HG02798 (cell line): ENCODE measurements around the gene SFXN5.

Experiments
- ATAC-seq: cut with Tn5 transposase; IDR thresholded peaks from one replicate; pipeline ENCODE4 v1.9.1; 2021; ENCODE audit warnings: mild to moderate bottlenecking; ENCODE audit not compliant: unreplicated experiment, poor library complexity

Gene SFXN5

GRCh38 chr2:72985136-72985535, 86.4 kb downstream of the SFXN5 start:
- no peak for ATAC-seq

GRCh38 chr2:72984172-72984671, 87.3 kb downstream of the SFXN5 start:
- ATAC-seq: no peak

GRCh38 chr2:72983500-72984161, 87.9 kb downstream of the SFXN5 start:
- no peak for ATAC-seq

- no peak for ATAC-seq
These were observed 88.6 kb downstream of the SFXN5 start for GRCh38 chr2:72982781-72983499.

GRCh38 chr2:72982219-72982618, 89.3 kb downstream of the SFXN5 start:
- ATAC-seq: no peak

GRCh38 chr2:72981536-72981935, 90.0 kb downstream of the SFXN5 start:
- ATAC-seq: no peak

GRCh38 chr2:72980535-72981217, 90.8 kb downstream of the SFXN5 start:
- no peak for ATAC-seq

- peak; percentile 43 for ATAC-seq
These were observed 91.6 kb downstream of the SFXN5 start for GRCh38 chr2:72979896-72980295.

GRCh38 chr2:72975017-72975416, 96.5 kb downstream of the SFXN5 start:
- ATAC-seq: no peak

GRCh38 chr2:72974436-72974754, 97.1 kb downstream of the SFXN5 start:
- ATAC-seq: no peak

GRCh38 chr2:72973566-72974435, 97.7 kb downstream of the SFXN5 start:
- ATAC-seq: peak; percentile 88

- no peak for ATAC-seq
These were observed 98.4 kb downstream of the SFXN5 start for GRCh38 chr2:72973137-72973535.

GRCh38 chr2:72972352-72973136, 99.0 kb downstream of the SFXN5 start:
- no peak for ATAC-seq

GRCh38 chr2:72971036-72971435, 100.5 kb downstream of the SFXN5 start:
- no peak for ATAC-seq

- no peak for ATAC-seq
These were observed 101.8 kb downstream of the SFXN5 start for GRCh38 chr2:72969706-72970105.

GRCh38 chr2:72968286-72968685, 103.2 kb downstream of the SFXN5 start:
- no peak for ATAC-seq

- no peak for ATAC-seq
These were observed 105.6 kb downstream of the SFXN5 start for GRCh38 chr2:72965770-72966450.

- ATAC-seq: no peak
These were observed 106.5 kb downstream of the SFXN5 start for GRCh38 chr2:72965016-72965415.

- no peak for ATAC-seq
These were observed 107.4 kb downstream of the SFXN5 start for GRCh38 chr2:72964146-72964525.
